DND-41 (cell line): ENCODE results near the gene INTS6L.

Source experiments
- ATAC-seq: fragments of 200-7000 bp; cut with Tn5 transposase; 3 replicates; pipeline ENCODE4 v1.9.1; 2021; ENCODE audit warnings: low read depth; ENCODE audit not compliant: insufficient read depth
- DNase-seq: peaks from one replicate; pipeline ENCODE4 v3.0.0-alpha.2; 2020
- H2AFZ ChIP-seq: 2 replicates; pipeline ENCODE4 v1.6.0; 2012; ENCODE audit warnings: low read depth, low read length
- H3K27ac ChIP-seq: 2 replicates; pipeline ENCODE4 v1.5.1; 2012; ENCODE audit warnings: low read length, inconsistent platforms
- H3K27me3 ChIP-seq: fragments of 200-600 bp; sonication (generic); 2 replicates; pipeline ENCODE4 v1.6.0; 2012; ENCODE audit warnings: low read length, mild to moderate bottlenecking, inconsistent platforms; ENCODE audit not compliant: insufficient read depth, poor library complexity
- H3K36me3 ChIP-seq: 2 replicates; pipeline ENCODE4 v1.5.1; 2012; ENCODE audit warnings: low read length, inconsistent platforms; ENCODE audit not compliant: insufficient read depth
- H3K4me1 ChIP-seq: 2 replicates; pipeline ENCODE4 v1.5.1; 2012; ENCODE audit warnings: mild to moderate bottlenecking, low read length; ENCODE audit not compliant: insufficient read depth
- H3K4me2 ChIP-seq: 2 replicates; pipeline ENCODE4 v1.6.0; 2012; ENCODE audit warnings: mild to moderate bottlenecking, moderate library complexity, low read length, inconsistent platforms; ENCODE audit not compliant: insufficient read depth
- H3K4me3 ChIP-seq, 2 experiments: fragments of 200-600 bp in 1 of 2; shearing (Covaris generic) in 1 of 2; 2 replicates each; pipeline ENCODE4 v1.5.1; 2012 to 2016; ENCODE audit warnings: inconsistent platforms in 2 of 2, low read length in 2 of 2, mild to moderate bottlenecking in 2 of 2, low read depth in 1 of 2, moderate library complexity in 1 of 2
- H3K79me2 ChIP-seq: 2 replicates; pipeline ENCODE4 v1.6.0; 2012; ENCODE audit warnings: low read length, inconsistent platforms; ENCODE audit not compliant: insufficient read depth
- H3K9ac ChIP-seq: 2 replicates; pipeline ENCODE4 v1.6.0; 2012; ENCODE audit warnings: low read depth, mild to moderate bottlenecking, inconsistent platforms, low read length, moderate library complexity
- H3K9me3 ChIP-seq: 2 replicates; pipeline ENCODE4 v1.5.1; 2012; ENCODE audit warnings: low read length, moderate library complexity, mild to moderate bottlenecking, inconsistent platforms; ENCODE audit not compliant: insufficient read depth, severe bottlenecking
- H4K20me1 ChIP-seq: 2 replicates; pipeline ENCODE4 v1.6.0; 2012; ENCODE audit warnings: low read length; ENCODE audit not compliant: insufficient read depth
- EZH2 ChIP-seq: IDR thresholded peaks from 3 replicates; pipeline ENCODE4 v1.6.1; 2012; ENCODE audit warnings: borderline replicate concordance, low read depth, mild to moderate bottlenecking, moderate library complexity, low read length, inconsistent platforms; ENCODE audit not compliant: severe bottlenecking
- TF ChIP-seq, protein P1 (sequence below): IDR thresholded peaks from 2 replicates; pipeline ENCODE4 v1.5.1; 2012; ENCODE audit warnings: borderline replicate concordance, low read length, moderate library complexity, mild to moderate bottlenecking; ENCODE audit not compliant: poor library complexity, severe bottlenecking; ENCODE audit errors: extremely low read depth

INTS6L gene

GRCh38 chrX:135528254-135528653 is 7.8 kb downstream of the INTS6L start:
- no peak overlapping the region for H3K4me3 ChIP-seq
- H4K20me1 ChIP-seq: no peaks in the 10 kb centered on the region
- H3K4me2 ChIP-seq: no peak overlapping the region
- H3K9me3 ChIP-seq: no peaks in the 10 kb centered on the region
- H2AFZ ChIP-seq: no peak overlapping the region
- no peaks in the 10 kb centered on the region for H3K36me3 ChIP-seq
- DNase-seq: no peak
- no peak for ATAC-seq
- no peak overlapping the region for H3K27ac ChIP-seq
- H3K9ac ChIP-seq: no peak overlapping the region
- 0 out of 2 replicates have a peak, but pooled peaks cover 2% of the 10 kb centered on the region for H3K79me2 ChIP-seq
- H3K4me1 ChIP-seq: no peaks in the 10 kb centered on the region
- H3K27me3 ChIP-seq: no peaks in the 10 kb centered on the region
- TF ChIP-seq, protein P1, sequence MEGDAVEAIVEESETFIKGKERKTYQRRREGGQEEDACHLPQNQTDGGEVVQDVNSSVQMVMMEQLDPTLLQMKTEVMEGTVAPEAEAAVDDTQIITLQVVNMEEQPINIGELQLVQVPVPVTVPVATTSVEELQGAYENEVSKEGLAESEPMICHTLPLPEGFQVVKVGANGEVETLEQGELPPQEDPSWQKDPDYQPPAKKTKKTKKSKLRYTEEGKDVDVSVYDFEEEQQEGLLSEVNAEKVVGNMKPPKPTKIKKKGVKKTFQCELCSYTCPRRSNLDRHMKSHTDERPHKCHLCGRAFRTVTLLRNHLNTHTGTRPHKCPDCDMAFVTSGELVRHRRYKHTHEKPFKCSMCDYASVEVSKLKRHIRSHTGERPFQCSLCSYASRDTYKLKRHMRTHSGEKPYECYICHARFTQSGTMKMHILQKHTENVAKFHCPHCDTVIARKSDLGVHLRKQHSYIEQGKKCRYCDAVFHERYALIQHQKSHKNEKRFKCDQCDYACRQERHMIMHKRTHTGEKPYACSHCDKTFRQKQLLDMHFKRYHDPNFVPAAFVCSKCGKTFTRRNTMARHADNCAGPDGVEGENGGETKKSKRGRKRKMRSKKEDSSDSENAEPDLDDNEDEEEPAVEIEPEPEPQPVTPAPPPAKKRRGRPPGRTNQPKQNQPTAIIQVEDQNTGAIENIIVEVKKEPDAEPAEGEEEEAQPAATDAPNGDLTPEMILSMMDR: no peak
- no peak for TF ChIP-seq EZH2

GRCh38 chrX:135528756-135529155 is 8.3 kb downstream of the INTS6L start:
- Histone ChIP-seq H3K4me3 (no peak overlapping the region), H3K27ac (no peak overlapping the region), H3K79me2 (0 out of 2 replicates have a peak, but pooled peaks cover 2% of the 10 kb centered on the region), H3K27me3 (no peaks in the 10 kb centered on the region), H2AFZ (no peak overlapping the region), H3K36me3 (no peaks in the 10 kb centered on the region), H3K9ac (no peak overlapping the region), H3K4me2 (no peak overlapping the region), H3K9me3 (no peaks in the 10 kb centered on the region), H3K4me1 (no peaks in the 10 kb centered on the region), H4K20me1 (no peaks in the 10 kb centered on the region)
- ATAC-seq (no peak), DNase-seq (no peak)
- no peak for TF ChIP-seq EZH2
- TF ChIP-seq, protein P1: no peak

DNA sequence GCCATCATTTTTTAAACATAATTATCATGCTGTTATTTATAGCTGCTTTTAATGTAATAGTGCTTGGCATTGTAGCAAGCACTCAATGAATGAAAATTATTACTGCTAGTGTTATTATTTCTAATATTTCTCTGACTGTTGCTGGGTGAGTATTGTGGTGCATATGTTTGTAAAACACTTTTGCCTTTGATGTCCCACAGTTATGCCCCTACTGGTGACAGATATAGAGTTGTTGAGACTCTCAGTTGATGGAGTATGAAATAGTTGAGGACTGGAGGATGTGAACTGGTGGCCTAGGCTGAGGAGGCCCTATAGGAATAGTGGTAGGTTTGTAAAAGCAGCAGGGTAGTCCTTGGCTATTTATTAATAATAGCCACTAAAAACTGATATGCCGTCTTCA is 9.6 kb downstream of the INTS6L start:
- no peak for DNase-seq
- no peaks in the 10 kb centered on the region for H3K27me3 ChIP-seq
- no peak overlapping the region for H2AFZ ChIP-seq
- H3K9ac ChIP-seq: no peak overlapping the region
- H3K27ac ChIP-seq: no peak overlapping the region
- H3K36me3 ChIP-seq: no peaks in the 10 kb centered on the region
- H4K20me1 ChIP-seq: no peaks in the 10 kb centered on the region
- H3K79me2 ChIP-seq: 0 out of 2 replicates have a peak, but pooled peaks cover 2% of the 10 kb centered on the region
- H3K4me2 ChIP-seq: no peak overlapping the region
- TF ChIP-seq, protein P1: peak; percentile 4
- no peak for TF ChIP-seq EZH2
- ATAC-seq: no peak
- no peaks in the 10 kb centered on the region for H3K4me1 ChIP-seq
- H3K9me3 ChIP-seq: no peaks in the 10 kb centered on the region
- H3K4me3 ChIP-seq: no peak overlapping the region

GRCh38 chrX:135531813-135532212 is 11.4 kb downstream of the INTS6L start:
- Histone ChIP-seq H3K79me2 (0 out of 2 replicates have a peak, but pooled peaks cover 2% of the 10 kb centered on the region), H3K4me3 (no peak overlapping the region), H3K9me3 (no peaks in the 10 kb centered on the region), H3K9ac (no peak overlapping the region), H3K36me3 (no peaks in the 10 kb centered on the region), H4K20me1 (no peaks in the 10 kb centered on the region), H3K4me1 (no peaks in the 10 kb centered on the region), H3K4me2 (no peak overlapping the region), H3K27me3 (no peaks in the 10 kb centered on the region), H2AFZ (no peak overlapping the region), H3K27ac (no peak overlapping the region)
- TF ChIP-seq, protein P1: no peak
- TF ChIP-seq EZH2: no peak
- DNase-seq: no peak
- no peak for ATAC-seq
